Thyroid gland (tissue), 4 donors: ENCODE data around the gene GREB1.

ENCODE experiments used
- CTCF ChIP-seq, 6 experiments: fragments of 200-600 bp in 3 of 6; fragments of 450-650 bp in 3 of 6; sonication (generic) in 3 of 6; IDR thresholded peaks; one replicate each; pipeline ENCODE4 v1.5.1; 2016 to 2019; ENCODE audit warnings: antibody characterized with exemption in 6 of 6, mild to moderate bottlenecking in 2 of 6, inconsistent platforms in 1 of 6, moderate library complexity in 1 of 6
- POLR2A ChIP-seq, 2 donors: fragments of 450-650 bp; IDR thresholded peaks; one replicate each; pipeline ENCODE4 v1.6.1; 2017; ENCODE audit warnings: antibody characterized with exemption in 2 of 2, mild to moderate bottlenecking in 2 of 2, moderate library complexity in 1 of 2

GRCh38 chr2:11534071-11534745 is 363 bp downstream of the GREB1 start:
- TF ChIP-seq CTCF (IDR thresholded peaks at IDR 0.05) (no peak), POLR2A (IDR thresholded peaks at IDR 0.05) (no peak)
